NCI-H2107 treated with DMSO at 0.1 percent for 48 hours (cell line): Measurements from ENCODE around the gene CCDC187.
"Not testable (repeated sequence)": the region's sequence is repeated elsewhere in the genome, so short reads cannot be mapped to it uniquely, and the experiment has no call there.

Experiments
- DNase-seq: peaks from one replicate; lab custom pipeline; 2025; ENCODE audit not compliant: unreplicated experiment; lab: John Stamatoyannopoulos, UW

The CCDC187 gene

GRCh38 chr9:136327304-136327974 is 23.5 kb upstream of the CCDC187 start, which contains the start of gene GPSM1:
TSS of gene GPSM1 (plus strand) at chr9:136327539. CDS start at chr9:136327696, 157 bp downstream.
- no peak for DNase-seq

- no peak for DNase-seq
Observed at GRCh38 chr9:136326761-136327303, 22.9 kb upstream of the CCDC187 start.

GRCh38 chr9:136326061-136326760 is 22.3 kb upstream of the CCDC187 start:
- no peak for DNase-seq

GRCh38 chr9:136325358-136325757 is 21.5 kb upstream of the CCDC187 start:
- no peak for DNase-seq

- no peak for DNase-seq
Observed at GRCh38 chr9:136324501-136325300, 20.8 kb upstream of the CCDC187 start.

GRCh38 chr9:136323371-136323789 is 19.5 kb upstream of the CCDC187 start:
- DNase-seq: no peak

GRCh38 chr9:136322756-136323330 is 18.9 kb upstream of the CCDC187 start:
- DNase-seq: no peak

- no peak for DNase-seq
Observed at GRCh38 chr9:136321561-136321960, 17.7 kb upstream of the CCDC187 start.

- DNase-seq: not testable (repeated sequence)
Observed at GRCh38 chr9:136320972-136321371, 17.1 kb upstream of the CCDC187 start.

- not testable (repeated sequence) for DNase-seq
Observed at GRCh38 chr9:136319955-136320354, 16.1 kb upstream of the CCDC187 start.

GRCh38 chr9:136319244-136319643 is 15.3 kb upstream of the CCDC187 start:
- DNase-seq: not testable (repeated sequence)

GRCh38 chr9:136318776-136319241 is 14.9 kb upstream of the CCDC187 start:
- no peak for DNase-seq

GRCh38 chr9:136318111-136318775 is 14.3 kb upstream of the CCDC187 start:
- DNase-seq: no peak

- DNase-seq: no peak
Observed at GRCh38 chr9:136317695-136318094, 13.8 kb upstream of the CCDC187 start.

- DNase-seq: no peak
Observed at GRCh38 chr9:136316896-136317676, 13.2 kb upstream of the CCDC187 start.

- DNase-seq: no peak
Observed at GRCh38 chr9:136316271-136316751, 12.4 kb upstream of the CCDC187 start.

GRCh38 chr9:136314944-136315343 is 11.1 kb upstream of the CCDC187 start:
- DNase-seq: no peak

- no peak for DNase-seq
Observed at GRCh38 chr9:136314056-136314416, 10.1 kb upstream of the CCDC187 start.
